ENCODE measurements around the gene GGCT. TPM values are rescaled to one million over a fixed set of nuclear protein-coding genes. Genes with fewer than 3 reads are reported as not detected.

The GGCT gene
- polyA plus RNA-seq, 2 of the 4 experiments (the other 2 are of a cell fraction), result 69.7 to 79.6 TPM

DNA sequence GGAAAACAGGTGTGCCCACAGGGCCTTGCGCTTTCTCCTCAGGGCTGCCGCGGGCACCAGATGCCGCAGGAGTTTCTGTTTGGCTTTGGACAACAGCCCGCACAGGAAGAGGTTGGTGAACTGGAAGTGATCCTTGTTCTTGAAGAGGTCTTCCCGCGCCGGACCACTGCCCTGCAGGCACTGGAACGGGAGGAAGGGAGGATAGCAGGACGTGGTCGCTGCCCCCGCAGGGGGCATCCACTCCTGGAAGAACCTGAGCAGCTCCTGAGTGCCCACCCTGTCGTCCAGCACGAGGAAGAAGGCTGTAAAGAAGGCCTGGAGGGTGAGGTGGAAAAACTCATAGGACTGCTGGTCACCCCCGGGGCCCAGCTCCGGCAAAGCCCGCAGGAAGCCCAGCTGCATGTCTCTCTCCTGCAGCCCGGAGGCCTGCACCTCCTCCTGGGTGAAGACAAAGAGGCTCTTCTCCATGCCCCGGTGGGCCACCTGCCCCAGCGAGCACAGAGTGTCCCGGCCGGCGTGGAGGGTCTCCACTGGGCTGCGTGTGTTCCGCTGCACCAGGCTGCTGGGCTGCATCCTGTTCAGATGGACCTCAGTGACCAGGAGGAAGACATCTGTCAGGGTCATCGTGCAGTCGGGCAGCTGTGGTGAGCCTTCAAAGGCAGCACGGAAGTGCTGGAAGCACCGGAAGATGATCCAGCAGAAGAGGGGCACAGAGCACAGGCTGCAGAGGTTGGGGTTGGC, 52.9 kb downstream of the GGCT start:
- DNase-seq (ENCODE audit: low read depth in 1 of 2, low spot score in 1 of 2) (no peak), ATAC-seq (no peak), FAIRE-seq (no peak)
- Histone ChIP-seq H3K4me3 (no peak overlapping the region), H3K4me2 (no peak overlapping the region), H3K9me3 (no peaks in the 10 kb centered on the region), H3K27ac (no peak overlapping the region), H3K4me1 (peaks cover 4% of the 10 kb centered on the region; the same call in 1 of the 3 replicates)
- POLR2A ChIA-PET, result no interaction called here
- WGBS (ENCODE audit: missing lambda C conversion rate), result 92% methylated on average over 28 of the region's 29 CpGs
- CTCF ChIA-PET, result interaction anchor here (1.3 to 2.5 kb wide), 3 partner anchors 9 to 27 kb away, joined by 3 to 7 read pairs (median 3); partner anchors contain the start of gene NOD1
- TF ChIP-seq, protein P1, sequence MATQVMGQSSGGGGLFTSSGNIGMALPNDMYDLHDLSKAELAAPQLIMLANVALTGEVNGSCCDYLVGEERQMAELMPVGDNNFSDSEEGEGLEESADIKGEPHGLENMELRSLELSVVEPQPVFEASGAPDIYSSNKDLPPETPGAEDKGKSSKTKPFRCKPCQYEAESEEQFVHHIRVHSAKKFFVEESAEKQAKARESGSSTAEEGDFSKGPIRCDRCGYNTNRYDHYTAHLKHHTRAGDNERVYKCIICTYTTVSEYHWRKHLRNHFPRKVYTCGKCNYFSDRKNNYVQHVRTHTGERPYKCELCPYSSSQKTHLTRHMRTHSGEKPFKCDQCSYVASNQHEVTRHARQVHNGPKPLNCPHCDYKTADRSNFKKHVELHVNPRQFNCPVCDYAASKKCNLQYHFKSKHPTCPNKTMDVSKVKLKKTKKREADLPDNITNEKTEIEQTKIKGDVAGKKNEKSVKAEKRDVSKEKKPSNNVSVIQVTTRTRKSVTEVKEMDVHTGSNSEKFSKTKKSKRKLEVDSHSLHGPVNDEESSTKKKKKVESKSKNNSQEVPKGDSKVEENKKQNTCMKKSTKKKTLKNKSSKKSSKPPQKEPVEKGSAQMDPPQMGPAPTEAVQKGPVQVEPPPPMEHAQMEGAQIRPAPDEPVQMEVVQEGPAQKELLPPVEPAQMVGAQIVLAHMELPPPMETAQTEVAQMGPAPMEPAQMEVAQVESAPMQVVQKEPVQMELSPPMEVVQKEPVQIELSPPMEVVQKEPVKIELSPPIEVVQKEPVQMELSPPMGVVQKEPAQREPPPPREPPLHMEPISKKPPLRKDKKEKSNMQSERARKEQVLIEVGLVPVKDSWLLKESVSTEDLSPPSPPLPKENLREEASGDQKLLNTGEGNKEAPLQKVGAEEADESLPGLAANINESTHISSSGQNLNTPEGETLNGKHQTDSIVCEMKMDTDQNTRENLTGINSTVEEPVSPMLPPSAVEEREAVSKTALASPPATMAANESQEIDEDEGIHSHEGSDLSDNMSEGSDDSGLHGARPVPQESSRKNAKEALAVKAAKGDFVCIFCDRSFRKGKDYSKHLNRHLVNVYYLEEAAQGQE (IDR thresholded peaks at IDR 0.05), result no peak
- TF ChIP-seq ZC3H11A (IDR thresholded peaks at IDR 0.05), result no peak
- TF ChIP-seq TP53 (CRISPR knock-in tag; IDR thresholded peaks at IDR 0.05), result no peak
- no peak for TF ChIP-seq NR3C1 (IDR thresholded peaks at IDR 0.05)
- no peak for TF ChIP-seq HOXB5 (CRISPR knock-in tag; IDR thresholded peaks at IDR 0.05)
- no peak for TF ChIP-seq CHD2 (IDR thresholded peaks at IDR 0.05; ENCODE audit: low read length, partially characterized antibody)
- TF ChIP-seq, protein P2, sequence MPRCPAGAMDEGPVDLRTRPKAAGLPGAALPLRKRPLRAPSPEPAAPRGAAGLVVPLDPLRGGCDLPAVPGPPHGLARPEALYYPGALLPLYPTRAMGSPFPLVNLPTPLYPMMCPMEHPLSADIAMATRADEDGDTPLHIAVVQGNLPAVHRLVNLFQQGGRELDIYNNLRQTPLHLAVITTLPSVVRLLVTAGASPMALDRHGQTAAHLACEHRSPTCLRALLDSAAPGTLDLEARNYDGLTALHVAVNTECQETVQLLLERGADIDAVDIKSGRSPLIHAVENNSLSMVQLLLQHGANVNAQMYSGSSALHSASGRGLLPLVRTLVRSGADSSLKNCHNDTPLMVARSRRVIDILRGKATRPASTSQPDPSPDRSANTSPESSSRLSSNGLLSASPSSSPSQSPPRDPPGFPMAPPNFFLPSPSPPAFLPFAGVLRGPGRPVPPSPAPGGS (IDR thresholded peaks at IDR 0.05), result no peak
- TF ChIP-seq FOSB (CRISPR knock-in tag; IDR thresholded peaks at IDR 0.05), result no peak
- TF ChIP-seq CEBPB (IDR thresholded peaks at IDR 0.05), result no peak
- no peak for TF ChIP-seq POLR2A (IDR thresholded peaks at IDR 0.05; ENCODE audit: low read length)
- TF ChIP-seq SMC3 (IDR thresholded peaks at IDR 0.05), result no peak
- no peak for TF ChIP-seq FOXS1 (CRISPR knock-in tag; IDR thresholded peaks at IDR 0.05)
- TF ChIP-seq, protein P3, sequence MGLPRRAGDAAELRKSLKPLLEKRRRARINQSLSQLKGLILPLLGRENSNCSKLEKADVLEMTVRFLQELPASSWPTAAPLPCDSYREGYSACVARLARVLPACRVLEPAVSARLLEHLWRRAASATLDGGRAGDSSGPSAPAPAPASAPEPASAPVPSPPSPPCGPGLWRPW (IDR thresholded peaks at IDR 0.05), result no peak
- no peak for TF ChIP-seq TFCP2L1 (CRISPR knock-in tag; IDR thresholded peaks at IDR 0.05)
- TF ChIP-seq MAZ (IDR thresholded peaks at IDR 0.05; ENCODE audit: borderline replicate concordance, low read depth, low read length), result no peak
- TF ChIP-seq PHF8 (IDR thresholded peaks at IDR 0.05; ENCODE audit: borderline replicate concordance, low read depth), result no peak

DNA sequence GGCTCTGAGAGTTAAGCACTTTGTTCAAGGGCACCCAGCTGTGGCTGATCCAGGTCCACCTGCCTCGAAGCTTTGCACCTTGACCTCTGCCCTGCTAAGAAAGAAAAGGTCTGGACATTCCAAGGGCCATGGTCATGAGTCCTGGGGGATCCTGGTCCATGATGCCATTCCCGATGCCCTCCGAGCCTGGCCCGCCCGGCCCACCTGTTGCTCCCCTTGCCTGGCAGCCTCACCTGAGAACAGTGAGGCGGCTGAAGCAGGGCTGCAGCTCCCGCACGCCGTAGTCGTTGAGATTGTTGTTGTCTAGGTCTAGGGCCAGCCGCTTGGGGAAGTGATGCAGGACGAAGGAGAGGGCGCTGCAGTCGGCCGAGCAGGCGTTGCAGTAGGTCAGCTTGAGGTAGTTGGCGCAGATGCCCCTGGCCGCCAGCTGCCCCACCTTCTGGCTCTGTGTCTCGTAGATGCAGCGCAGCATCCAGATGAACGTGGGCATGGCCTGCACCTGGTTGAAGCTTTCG, 53.6 kb downstream of the GGCT start:
- no peaks in the 10 kb centered on the region for H3K9me3 ChIP-seq
- ChIA-PET CTCF (interaction anchor here (1.2 to 2.5 kb wide), 3 partner anchors 18 to 175 kb away, joined by 3 to 7 read pairs (median 6); no protein-coding TSS in a partner anchor), POLR2A (no interaction called here)
- no peak overlapping the region for H3K4me3 ChIP-seq
- no peak for TF ChIP-seq KDM5A (IDR thresholded peaks at IDR 0.05)
- no peak for TF ChIP-seq NR3C1 (IDR thresholded peaks at IDR 0.05)
- TF ChIP-seq HOXB13 (CRISPR knock-in tag; IDR thresholded peaks at IDR 0.05; ENCODE audit: low read depth), result no peak
- TF ChIP-seq SREBF2 (IDR thresholded peaks at IDR 0.05), result no peak
- TF ChIP-seq, protein P3 (IDR thresholded peaks at IDR 0.05), result no peak
- no peak for TF ChIP-seq RAD21 (conservative IDR thresholded peaks at IDR 0.05 in 1 of 2, IDR thresholded peaks at IDR 0.05 in 1 of 2)
- TF ChIP-seq CHD4 (IDR thresholded peaks at IDR 0.05; ENCODE audit: borderline replicate concordance), result no peak
- no peak for TF ChIP-seq MYC (IDR thresholded peaks at IDR 0.05; ENCODE audit: borderline replicate concordance, low read length)
- H3K4me2 ChIP-seq, result no peak overlapping the region
- peaks cover 4% of the 10 kb centered on the region; the same call in 1 of the 3 replicates for H3K4me1 ChIP-seq
- no peak overlapping the region for H3K27ac ChIP-seq
- ATAC-seq (no peak), FAIRE-seq (no peak), DNase-seq (ENCODE audit: low read depth in 1 of 2, low spot score in 1 of 2) (no peak)
- WGBS (ENCODE audit: missing lambda C conversion rate), result 94% methylated on average over 22 of the region's 22 CpGs

Data from A549 (cell line).